GM23338 (cell line): ENCODE measurements around the gene CYP2W1. TPM values are rescaled to one million over a fixed set of nuclear protein-coding genes. Genes with fewer than 3 reads are reported as not detected.

Experiments used
- ATAC-seq: fragments of 200-7000 bp; cut with Tn5 transposase; 3 replicates; pipeline ENCODE4 v1.9.1; 2020
- DNase-seq: peaks from one replicate; pipeline ENCODE4 v3.0.0-alpha.2; 2015; ENCODE audit warnings: low spot score
- H2AFZ ChIP-seq: fragments of 200-600 bp; sonication (generic); 2 replicates; pipeline ENCODE4 v1.8.0; 2016; ENCODE audit warnings: antibody characterized with exemption, mild to moderate bottlenecking, moderate library complexity
- H3F3A ChIP-seq: fragments of 200-600 bp; sonication (generic); replicated peaks from 2 replicates; pipeline ENCODE4 v1.8.0; 2017; ENCODE audit warnings: antibody characterized with exemption, mixed run types, low read depth
- H3K27ac ChIP-seq: fragments of 200-600 bp; sonication (generic); 2 replicates; pipeline ENCODE4 v1.6.1; 2016; ENCODE audit warnings: low read depth
- H3K27me3 ChIP-seq: fragments of 200-600 bp; sonication (generic); 2 replicates; pipeline ENCODE4 v1.8.0; 2016; ENCODE audit warnings: mild to moderate bottlenecking, mixed run types, moderate library complexity; ENCODE audit not compliant: insufficient read depth
- H3K36me3 ChIP-seq: fragments of 200-600 bp; sonication (generic); 2 replicates; pipeline ENCODE4 v1.8.0; 2016; ENCODE audit warnings: mild to moderate bottlenecking; ENCODE audit not compliant: insufficient read depth
- H3K4me1 ChIP-seq: fragments of 200-600 bp; sonication (generic); 2 replicates; pipeline ENCODE4 v1.8.0; 2016; ENCODE audit warnings: mild to moderate bottlenecking, moderate library complexity; ENCODE audit not compliant: insufficient read depth
- H3K4me2 ChIP-seq: fragments of 200-600 bp; sonication (generic); 2 replicates; pipeline ENCODE4 v1.7.1; 2017; ENCODE audit warnings: mixed run types
- H3K4me3 ChIP-seq: fragments of 200-600 bp; sonication (generic); 2 replicates; pipeline ENCODE4 v1.6.1; 2016; ENCODE audit warnings: mixed run types
- H3K79me2 ChIP-seq: fragments of 200-600 bp; sonication (generic); replicated peaks from 2 replicates; pipeline ENCODE4 v1.8.0; 2017; ENCODE audit warnings: mild to moderate bottlenecking; ENCODE audit not compliant: insufficient read depth
- H3K9me2 ChIP-seq: fragments of 200-600 bp; sonication (generic); 2 replicates; pipeline ENCODE4 v1.8.0; 2017; ENCODE audit not compliant: insufficient read depth
- H4K20me1 ChIP-seq: fragments of 200-600 bp; sonication (generic); replicated peaks from 2 replicates; pipeline ENCODE4 v1.8.0; 2017; ENCODE audit warnings: mild to moderate bottlenecking; ENCODE audit not compliant: insufficient read depth
- H3K27ac Mint-ChIP-seq: 2 replicates; pipeline ENCODE4 v1.8.0; 2020; ENCODE audit warnings: inconsistent platforms, mild to moderate bottlenecking, moderate library complexity, mixed read lengths
- H3K27me3 Mint-ChIP-seq: 3 replicates; pipeline ENCODE4 v1.8.0; 2022; ENCODE audit warnings: low read depth, mild to moderate bottlenecking, moderate library complexity, mixed read lengths, inconsistent platforms; ENCODE audit not compliant: insufficient read depth, poor library complexity
- H3K36me3 Mint-ChIP-seq: 3 replicates; pipeline ENCODE4 v1.8.0; 2021; ENCODE audit warnings: low read depth, mild to moderate bottlenecking, inconsistent platforms, moderate library complexity, mixed read lengths
- H3K4me1 Mint-ChIP-seq: 3 replicates; pipeline ENCODE4 v1.8.0; 2020; ENCODE audit warnings: mild to moderate bottlenecking, inconsistent platforms, mixed read lengths
- H3K4me3 Mint-ChIP-seq: 3 replicates; pipeline ENCODE4 v1.8.0; 2021; ENCODE audit warnings: moderate library complexity, mild to moderate bottlenecking, inconsistent platforms, mixed read lengths
- H3K9me3 Mint-ChIP-seq: 3 replicates; pipeline ENCODE4 v1.8.0; 2020; ENCODE audit warnings: moderate library complexity, mild to moderate bottlenecking, inconsistent platforms, mixed read lengths
- EZH2 ChIP-seq: fragments of 200-600 bp; sonication (generic); IDR thresholded peaks from one replicate; pipeline ENCODE4 v1.8.0; 2017; ENCODE audit warnings: antibody characterized with exemption, mild to moderate bottlenecking, low read depth; ENCODE audit not compliant: unreplicated experiment
- EZH2phosphoT487 ChIP-seq: fragments of 200-600 bp; sonication (generic); IDR thresholded peaks from one replicate; pipeline ENCODE4 v1.8.1; 2018; ENCODE audit warnings: antibody characterized with exemption; ENCODE audit not compliant: unreplicated experiment
- ZNF462 ChIP-seq: fragments of 250-450 bp; sonication (Bioruptor Pico); IDR thresholded peaks from 2 replicates; pipeline ENCODE4 v1.5.0; 2020; ENCODE audit warnings: mild to moderate bottlenecking, moderate library complexity
- polyA plus RNA-seq: library from polyadenylated mRNA; unstranded; fragments of >200 nt; fragmentation: Nextera tagmentation; extraction: Ambion mirVana; gene quantifications from 2 replicates; pipeline ENCODE4 v1.2.1, GENCODE V29; 2016
- total RNA-seq: library from RNA; depleted of rRNA; stranded (reverse); fragments of >200 nt; shearing (Covaris generic); gene quantifications from 2 replicates; pipeline ENCODE4 v1.2.3, GENCODE V29; 2014
- TF ChIP-seq, protein P1 (sequence below): IDR thresholded peaks from 2 replicates; pipeline ENCODE4 v1.6.1; 2016; ENCODE audit warnings: antibody characterized with exemption

The CYP2W1 gene
- total and polyA plus RNA-seq, 2 experiments from 2014 or later, result not detected

DNA sequence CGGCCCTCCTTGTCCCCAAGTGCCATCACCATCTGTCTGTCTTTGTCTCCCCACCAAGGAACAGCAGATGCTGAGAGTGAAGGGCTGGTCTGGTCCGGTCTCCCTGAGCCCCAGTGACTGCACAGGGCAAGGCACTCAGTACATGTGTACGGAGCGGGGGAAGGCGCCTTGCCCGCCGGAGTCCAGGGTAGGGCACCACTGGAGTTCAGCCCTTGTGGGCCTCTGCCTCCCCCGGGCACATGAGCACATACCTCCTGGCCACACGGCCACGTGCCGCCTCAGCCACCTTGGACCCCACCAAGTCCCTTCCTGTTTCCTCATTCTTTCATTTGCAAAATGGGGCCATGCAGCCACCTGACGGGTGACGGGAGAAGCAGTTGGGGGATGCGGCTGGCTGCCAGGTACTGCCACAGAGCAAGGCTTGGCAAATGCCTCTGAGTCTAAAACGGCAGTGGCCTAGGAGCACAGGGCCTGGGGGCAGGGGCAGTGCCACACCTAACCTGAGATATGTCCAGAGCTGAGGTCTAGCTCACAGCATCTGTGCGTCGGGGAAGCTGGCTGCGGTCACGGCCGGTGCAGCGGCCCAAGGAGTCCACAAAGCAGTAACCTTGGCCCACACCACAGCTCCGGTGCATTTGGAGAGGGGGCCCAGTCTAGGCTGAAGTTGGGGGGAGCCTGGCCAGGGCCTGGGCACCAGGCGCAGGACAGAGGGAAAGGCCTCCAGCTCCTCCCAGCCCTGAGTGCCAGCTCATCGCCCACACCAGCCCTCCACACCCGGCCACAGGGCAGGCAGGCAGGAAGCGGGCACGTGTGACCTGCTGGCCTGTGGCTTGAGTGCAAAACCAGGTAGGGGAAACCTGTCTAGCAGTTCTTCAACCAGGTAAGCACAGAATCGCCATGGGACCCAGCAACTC is 33.7 kb upstream of the CYP2W1 start:
- no peak for ATAC-seq

More for the DNA sequence above, 33.7 kb upstream of the CYP2W1 start:
- Mint-ChIP-seq H3K4me1 (peaks cover 13% of the 10 kb centered on the region), H3K4me3 (no peak overlapping the region), H3K36me3 (no peaks in the 10 kb centered on the region), H3K27me3 (peaks cover 8% of the 10 kb centered on the region), H3K9me3 (no peaks in the 10 kb centered on the region; the same call in 2 of the 3 replicates), H3K27ac (no peak overlapping the region)
- H4K20me1 ChIP-seq, result no peaks in the 10 kb centered on the region
- H3K4me1 ChIP-seq, result no peaks in the 10 kb centered on the region; the same call in 1 of the 2 replicates
- no peak overlapping the region for H3K4me3 ChIP-seq
- DNase-seq, result no peak
- H3K79me2 ChIP-seq, result no peaks in the 10 kb centered on the region
- H3K27me3 ChIP-seq, result peaks cover 9% of the 10 kb centered on the region
- no peak overlapping the region for H3K27ac ChIP-seq
- no peaks in the 10 kb centered on the region for H3K36me3 ChIP-seq
- no peak overlapping the region for H3K4me2 ChIP-seq
- H3K9me2 ChIP-seq, result no peaks in the 10 kb centered on the region
- H3F3A ChIP-seq, result no peaks in the 10 kb centered on the region
- TF ChIP-seq EZH2 (no peak), EZH2phosphoT487 (no peak), ZNF462 (CRISPR knock-in tag) (no peak)
- TF ChIP-seq, protein P1, sequence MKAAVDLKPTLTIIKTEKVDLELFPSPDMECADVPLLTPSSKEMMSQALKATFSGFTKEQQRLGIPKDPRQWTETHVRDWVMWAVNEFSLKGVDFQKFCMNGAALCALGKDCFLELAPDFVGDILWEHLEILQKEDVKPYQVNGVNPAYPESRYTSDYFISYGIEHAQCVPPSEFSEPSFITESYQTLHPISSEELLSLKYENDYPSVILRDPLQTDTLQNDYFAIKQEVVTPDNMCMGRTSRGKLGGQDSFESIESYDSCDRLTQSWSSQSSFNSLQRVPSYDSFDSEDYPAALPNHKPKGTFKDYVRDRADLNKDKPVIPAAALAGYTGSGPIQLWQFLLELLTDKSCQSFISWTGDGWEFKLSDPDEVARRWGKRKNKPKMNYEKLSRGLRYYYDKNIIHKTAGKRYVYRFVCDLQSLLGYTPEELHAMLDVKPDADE, result no peak
- no peak overlapping the region for H2AFZ ChIP-seq
